H4 (cell line): Measurements from ENCODE around the gene TSC2. TPM values are rescaled to one million over a fixed set of nuclear protein-coding genes. Genes with fewer than 3 reads are reported as not detected.
"Not testable (repeated sequence)": the region's sequence is repeated elsewhere in the genome, so short reads cannot be mapped to it uniquely, and the experiment has no call there.

Source experiments
- DNase-seq: peaks from one replicate; pipeline ENCODE4 v3.0.0-alpha.2; 2015; ENCODE audit warnings: low spot score
- total RNA-seq: library from RNA; depleted of rRNA; stranded (reverse); fragments of >200 nt; shearing (Covaris generic); gene quantifications from 2 replicates; pipeline ENCODE4 v1.2.3, GENCODE V29; 2014

TSC2 gene
- total RNA-seq, 1 experiment from 2014 or later, result 15.6 TPM

DNA sequence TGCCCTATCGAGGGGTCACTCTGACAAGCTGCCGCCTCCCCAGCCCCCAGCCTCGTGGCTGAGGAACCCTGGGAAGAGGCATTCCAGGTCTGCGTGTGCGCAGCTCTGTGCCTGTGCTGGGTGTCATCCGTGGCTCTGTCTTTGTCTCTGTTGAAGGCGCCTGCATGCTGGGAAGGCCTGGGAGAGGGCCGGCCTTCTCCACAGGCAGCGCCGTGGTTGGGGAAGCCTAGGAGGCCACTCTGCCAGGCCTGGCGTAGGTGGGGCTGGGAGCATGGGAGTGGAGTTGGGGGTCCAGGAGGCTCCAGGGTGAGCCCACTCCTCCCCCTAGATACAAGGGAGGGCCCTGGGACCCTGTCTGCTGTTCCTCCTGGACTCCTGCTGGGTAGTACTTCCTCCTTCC is 17.7 kb upstream of the TSC2 start:
- DNase-seq, result no peak

DNA sequence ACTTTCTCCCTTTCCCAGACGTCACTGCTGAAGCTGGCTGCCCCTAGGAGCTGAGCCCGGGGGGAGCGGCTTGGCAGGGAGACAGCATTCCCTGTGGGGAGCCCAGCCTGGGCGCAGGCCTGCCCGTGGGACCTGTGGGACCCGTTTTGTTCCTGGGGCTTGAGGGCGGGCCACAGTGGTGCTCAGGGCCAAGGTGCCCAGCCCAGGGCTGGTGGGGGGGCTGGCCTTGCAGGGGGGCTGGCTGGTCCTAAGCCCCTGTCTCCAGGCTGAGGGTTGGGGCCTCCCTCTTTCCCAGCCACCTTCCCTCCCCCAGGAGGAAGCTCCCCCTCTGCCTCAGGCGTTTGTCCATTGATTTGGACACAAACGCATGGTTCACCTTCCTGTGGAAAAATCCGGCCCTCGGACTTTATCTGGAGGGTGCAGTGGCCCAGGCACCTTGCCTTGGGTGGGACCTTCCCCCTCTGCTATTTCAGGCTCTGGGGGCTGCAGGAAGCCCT is 16.7 kb upstream of the TSC2 start:
- DNase-seq, result no peak

DNA sequence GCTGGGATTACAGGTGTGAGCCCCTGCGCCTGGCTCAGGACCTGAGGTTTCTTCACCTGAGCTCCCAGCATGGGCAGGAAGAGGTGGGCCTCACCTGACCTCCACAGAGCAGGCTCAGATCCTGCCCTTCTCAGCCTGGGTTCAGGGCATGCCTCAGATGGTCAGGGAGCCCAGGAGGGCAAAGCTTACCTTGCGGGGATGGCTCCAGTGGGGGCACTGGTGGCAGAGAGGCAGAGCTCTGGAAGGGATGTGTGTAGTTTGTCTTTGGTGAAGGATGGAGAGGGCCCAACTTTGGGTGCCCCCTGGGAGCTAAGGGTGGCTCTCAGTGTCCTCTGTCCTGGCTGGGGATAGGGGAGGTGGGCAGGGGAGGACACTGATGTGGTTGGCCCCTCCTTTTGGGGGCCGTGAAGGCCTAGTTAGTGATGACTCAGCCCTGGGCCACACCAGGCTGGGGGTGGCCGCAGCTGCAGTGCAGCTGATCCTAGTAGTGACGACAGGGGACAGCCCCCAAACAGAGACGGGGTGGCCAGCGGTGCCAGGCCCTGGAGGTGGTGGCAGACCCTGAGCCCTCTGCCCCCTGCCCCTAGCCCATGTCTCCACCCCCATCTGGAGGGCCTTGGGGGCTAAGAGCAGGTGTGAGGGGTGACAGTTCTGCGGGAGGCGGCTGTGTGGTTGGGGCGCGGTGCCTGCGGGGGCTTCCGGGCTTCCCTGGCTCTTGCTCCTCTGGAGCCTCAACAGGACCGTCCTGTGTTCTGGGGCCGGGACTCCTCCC is 15.3 kb upstream of the TSC2 start:
- no peak for DNase-seq

DNA sequence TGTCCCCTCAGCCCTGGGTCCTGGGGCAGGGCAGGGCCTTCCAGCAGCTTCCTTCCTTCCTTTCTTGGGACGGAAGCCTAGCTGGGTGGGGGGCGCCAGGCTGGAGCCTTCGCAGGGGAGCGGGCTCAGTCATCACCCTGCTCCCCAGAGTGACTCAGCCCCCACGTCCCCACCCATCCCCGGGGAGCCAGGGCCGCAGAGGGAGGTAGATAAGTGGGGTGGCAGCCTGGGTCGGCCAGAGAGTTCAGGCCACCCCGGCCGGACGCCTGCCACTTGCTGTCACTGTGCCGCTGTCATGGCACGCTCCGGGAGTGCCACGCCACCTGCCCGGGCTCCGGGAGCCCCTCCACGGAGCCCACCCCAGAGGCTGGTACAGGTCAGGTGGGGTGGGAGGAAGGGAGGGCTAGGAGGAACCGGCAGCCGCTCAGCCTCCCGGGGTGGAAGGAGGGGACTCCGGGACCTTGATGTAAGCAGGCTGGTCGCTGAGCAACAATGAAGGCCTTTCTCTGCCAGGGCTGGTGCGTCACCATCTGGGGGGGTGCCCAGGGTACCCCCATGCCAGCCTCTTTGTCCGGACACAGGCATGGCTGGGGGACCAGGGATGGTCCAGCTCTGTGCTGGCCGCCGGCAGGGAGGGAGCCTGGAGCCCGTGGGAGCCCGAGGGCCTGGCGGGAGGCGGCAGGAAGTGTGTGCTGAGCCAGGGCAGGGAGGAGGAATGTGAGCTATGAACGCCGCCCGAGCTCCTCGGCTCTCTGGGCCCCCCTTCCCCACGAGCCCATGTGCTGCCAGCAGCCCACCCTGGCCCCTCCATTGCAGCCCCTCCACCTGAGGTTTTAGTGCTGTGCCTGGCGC is 14.5 kb upstream of the TSC2 start:
- peak; percentile 64 for DNase-seq

DNA sequence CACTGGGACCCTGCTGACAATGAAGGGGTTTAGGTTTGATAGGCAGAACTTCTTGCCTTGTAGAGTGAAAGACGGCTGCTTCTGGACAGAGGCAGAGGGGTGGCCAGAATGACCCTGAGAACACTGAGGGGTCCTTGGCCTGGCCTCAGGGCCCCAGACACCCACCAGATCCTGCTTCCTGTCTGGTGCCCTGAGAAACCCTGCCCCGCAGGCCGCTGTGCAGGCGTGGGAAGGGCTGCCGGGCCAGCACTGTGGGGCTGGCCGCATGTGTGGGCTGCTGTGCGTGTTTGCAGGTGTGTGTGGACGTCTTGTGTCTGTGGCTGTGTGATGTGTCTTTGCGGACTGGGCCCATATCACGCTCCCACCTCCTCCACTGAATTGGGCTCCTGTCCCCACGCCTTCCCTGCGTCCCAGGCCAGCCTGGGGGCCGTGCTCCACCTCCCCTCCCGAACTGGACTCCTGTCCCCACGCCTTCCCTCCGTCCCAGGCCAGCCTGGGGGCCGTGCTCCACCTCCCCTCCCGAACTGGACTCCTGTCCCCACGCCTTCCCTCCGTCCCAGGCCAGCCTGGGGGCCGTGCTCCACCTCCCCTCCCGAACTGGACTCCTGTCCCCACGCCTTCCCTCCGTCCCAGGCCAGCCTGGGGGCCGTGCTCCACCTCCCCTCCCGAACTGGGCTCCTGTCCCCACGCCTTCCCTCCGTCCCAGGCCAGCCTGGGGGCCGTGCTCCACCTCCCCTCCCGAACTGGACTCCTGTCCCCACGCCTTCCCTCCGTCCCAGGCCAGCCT is 13.7 kb upstream of the TSC2 start:
- DNase-seq, result not testable (repeated sequence)

DNA sequence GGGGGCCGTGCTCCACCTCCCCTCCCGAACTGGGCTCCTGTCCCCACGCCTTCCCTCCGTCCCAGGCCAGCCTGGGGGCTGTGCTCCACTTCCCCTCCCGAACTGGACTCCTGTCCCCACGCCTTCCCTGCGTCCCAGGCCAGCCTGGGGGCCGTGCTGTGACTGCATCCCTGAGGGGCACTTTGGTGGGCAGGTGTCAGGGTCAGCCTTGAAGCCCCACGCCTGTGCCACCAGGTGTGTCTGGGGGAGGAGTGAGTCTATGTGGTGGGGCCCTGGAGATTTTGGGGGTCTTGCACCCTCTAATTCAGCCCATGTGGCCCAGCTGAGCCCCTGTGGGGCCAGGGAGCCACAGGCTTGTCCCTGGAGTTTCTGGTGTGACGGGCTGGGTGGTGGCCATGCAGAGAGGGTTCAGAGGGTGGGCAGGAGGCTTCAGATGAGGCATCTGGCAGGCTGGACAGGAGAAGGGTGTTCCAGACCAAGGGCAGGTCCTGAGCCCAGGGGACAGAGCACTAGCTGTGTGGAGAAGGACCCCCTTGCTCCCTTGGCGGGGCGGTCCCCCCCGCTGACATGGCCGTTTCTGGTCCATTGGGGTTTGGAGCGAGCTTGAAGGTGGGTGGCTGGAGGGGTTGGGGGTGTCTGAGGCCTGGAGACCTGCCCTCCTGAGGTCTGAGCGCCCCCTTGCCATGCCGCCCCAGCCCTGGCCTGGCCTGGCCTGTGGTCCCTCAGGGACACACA is 12.9 kb upstream of the TSC2 start:
- DNase-seq, result no peak

DNA sequence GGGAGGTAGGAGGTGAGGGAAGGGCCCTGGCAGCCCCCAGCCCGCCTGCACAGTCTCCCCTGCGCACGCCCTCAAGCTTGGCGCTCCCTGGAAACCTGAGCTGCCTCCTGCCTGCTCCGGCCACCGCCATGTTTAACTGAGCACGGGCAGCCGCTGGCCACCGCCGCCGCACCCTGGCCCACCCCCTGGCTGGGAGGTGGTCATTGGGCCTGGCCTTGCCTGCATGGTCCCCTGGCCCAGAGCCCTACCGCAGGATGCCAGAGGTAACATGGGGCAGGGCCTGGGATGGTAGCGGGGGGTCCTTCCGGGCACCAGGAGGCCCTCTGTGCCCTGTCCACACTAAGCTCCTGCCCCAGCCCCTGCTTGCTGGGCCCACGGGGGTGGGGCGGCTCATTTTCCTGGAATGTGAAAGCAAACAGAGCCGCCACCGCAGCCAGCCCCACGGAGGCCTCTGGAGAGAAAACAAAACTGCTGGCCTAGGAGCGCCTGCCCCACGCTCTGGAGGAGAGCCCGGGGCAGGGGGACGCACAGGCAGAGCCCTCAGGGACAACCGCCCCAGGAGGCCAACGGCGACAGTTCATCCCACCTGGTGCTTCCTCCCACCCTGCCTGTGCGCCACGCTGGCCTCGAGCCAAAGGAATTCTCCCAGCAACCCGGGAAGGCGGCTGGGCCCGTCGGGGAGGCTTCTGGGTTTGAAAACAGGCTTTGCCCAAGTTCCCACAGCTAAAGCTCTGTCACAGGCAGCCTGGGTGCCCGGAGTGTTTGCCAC is 12.2 kb upstream of the TSC2 start:
- DNase-seq, result peak; percentile 87

DNA sequence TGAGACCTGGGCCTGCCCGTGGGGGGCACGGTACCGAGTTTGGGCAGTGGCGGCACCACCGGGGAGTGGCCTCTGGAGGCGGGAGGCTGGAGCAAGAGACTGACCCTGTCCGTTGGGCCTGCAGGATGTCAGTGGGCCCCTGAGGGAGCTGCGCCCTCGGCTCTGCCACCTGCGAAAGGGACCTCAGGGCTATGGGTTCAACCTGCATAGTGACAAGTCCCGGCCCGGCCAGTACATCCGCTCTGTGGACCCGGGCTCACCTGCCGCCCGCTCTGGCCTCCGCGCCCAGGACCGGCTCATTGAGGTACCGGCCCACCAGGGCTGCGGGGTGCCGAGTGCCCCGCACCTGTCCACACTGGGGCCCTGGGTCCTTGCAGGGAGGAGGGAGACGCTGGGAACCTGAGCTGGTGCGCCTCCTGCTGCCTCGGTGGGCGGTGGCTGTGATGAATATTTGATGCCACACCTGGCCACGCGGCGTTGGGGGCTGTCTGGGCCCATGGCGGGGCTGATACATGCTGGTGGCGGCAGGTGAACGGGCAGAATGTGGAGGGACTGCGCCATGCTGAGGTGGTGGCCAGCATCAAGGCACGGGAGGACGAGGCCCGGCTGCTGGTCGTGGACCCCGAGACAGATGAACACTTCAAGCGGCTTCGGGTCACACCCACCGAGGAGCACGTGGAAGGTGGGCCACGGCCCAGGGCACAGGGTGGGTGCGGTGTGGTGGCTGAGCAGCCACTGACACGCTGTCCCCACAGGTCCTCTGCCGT is 11.4 kb upstream of the TSC2 start:
- no peak for DNase-seq

DNA sequence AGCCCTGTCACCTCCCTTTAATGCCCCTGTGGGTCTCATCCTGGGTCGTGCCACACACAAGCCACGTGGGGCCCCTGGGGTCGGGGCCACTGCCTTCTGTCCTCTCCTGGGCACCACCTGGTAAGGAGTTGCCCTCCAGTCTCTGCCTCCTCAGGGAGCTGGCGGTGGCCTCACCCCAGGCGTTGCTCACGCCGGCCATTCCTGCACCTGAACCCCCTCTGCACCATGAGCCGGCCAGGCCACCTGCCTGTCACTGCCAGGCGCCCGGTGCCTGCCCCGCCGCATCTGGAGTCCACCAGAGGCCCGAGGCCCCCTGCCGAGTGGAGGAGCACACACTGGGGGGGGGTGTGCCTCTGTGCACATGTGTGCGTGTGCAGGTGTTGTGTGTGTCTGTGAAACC is 10.7 kb upstream of the TSC2 start:
- no peak for DNase-seq

DNA sequence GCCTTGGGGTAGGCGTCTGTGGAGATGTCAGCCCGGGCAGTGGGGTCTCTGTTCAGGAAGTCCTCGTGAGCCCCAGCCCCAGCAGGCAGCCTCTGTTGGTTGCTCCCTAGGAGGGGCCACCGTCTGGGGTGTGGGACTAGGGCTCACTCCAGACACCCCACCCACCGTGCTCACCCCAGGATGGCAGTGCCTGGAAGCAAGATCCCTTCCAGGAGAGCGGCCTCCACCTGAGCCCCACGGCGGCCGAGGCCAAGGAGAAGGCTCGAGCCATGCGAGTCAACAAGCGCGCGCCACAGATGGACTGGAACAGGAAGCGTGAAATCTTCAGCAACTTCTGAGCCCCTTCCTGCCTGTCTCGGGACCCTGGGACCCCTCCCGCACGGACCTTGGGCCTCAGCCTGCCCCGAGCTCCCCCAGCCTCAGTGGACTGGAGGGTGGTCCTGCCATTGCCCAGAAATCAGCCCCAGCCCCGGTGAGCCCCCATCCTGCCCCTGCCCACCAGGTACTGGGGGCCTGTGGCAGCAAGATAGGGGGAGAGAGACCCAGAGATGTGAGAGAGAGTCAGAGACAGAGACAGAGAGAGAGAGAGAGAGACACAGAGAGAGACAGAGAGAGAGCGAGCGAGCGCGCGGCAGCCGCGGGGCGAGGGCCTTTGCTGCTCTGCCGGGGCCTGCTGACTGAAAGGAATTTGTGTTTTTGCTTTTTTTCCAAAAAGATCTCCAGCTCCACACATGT is 10.0 kb upstream of the TSC2 start:
- DNase-seq, result no peak

DNA sequence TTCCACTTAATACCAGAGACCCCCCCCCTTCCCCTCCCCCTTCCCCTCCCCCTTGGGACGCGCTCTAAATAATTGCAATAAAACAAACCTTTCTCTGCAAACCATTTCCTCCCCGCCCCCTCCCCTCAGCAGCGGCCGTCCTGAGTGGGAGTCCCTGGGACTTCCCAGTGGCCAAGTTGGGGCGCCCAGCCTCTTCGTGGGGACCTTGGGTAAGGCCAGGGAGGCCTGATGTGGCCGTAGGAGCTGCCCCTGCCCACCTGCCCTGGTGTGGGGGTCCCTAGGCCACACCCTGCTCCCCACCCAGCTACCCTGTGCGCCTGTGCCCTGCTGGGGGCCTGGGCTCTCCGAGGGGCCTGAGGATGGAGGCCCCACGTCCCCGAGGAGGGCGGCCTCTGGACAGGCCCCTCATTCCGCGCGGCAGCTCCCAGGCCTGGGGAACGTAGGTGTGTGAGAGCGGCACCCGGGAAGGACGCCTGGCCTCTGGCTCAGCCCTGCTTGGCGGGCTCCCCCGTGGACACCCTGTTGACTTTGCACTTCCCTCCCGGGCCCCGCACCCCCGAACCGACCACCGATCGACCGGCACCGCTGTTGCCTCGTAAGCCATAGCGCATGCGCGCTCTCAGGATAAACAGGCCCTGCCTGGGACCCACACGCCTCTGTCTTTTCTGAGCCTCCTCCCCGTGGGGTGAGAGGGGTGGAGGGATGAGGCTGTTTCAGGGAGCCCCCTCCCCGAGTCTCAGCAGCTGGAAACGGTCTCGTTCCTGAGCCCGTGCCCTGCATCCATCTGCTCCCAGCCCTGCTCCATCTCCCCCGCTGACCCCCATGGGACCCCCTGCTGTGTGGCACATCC is 9.2 kb upstream of the TSC2 start:
- DNase-seq, result no peak

DNA sequence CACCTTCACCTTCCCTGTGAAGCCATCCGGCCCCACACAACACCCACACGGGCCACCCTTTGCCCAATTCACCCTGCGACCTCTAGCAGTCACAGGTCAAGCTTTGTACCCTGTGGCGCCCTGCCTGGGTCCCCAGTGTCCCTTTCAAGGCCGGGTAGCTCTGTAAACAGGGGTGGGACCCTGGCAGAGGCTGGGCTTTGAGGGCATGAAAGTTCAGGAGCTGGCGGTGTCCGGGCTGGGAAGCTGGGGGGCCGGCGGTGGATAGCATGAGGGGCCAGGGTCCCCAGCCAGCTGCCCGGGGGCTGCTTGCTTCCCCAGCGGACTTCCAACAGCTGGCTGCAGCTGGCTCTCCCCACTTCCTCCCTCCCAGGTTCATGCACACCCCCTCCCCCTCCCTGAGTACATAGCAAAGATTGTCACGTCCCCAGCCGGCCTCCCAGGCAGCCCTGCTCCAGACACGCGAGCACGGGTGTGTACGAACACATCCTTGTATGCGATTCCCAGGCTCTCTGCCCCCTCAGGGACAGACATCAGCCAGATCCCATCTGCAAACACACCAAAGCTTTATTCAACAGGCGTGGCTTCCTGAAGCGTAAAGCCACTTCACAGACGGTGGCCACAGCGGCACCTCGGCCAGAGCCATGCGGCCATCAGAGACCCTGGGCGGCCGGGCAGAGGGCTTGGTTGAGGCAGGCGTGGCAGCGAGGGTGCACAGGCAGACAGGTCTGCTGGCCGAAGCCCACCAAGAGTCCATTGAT is 8.3 kb upstream of the TSC2 start:
- DNase-seq, result peak; percentile 90

DNA sequence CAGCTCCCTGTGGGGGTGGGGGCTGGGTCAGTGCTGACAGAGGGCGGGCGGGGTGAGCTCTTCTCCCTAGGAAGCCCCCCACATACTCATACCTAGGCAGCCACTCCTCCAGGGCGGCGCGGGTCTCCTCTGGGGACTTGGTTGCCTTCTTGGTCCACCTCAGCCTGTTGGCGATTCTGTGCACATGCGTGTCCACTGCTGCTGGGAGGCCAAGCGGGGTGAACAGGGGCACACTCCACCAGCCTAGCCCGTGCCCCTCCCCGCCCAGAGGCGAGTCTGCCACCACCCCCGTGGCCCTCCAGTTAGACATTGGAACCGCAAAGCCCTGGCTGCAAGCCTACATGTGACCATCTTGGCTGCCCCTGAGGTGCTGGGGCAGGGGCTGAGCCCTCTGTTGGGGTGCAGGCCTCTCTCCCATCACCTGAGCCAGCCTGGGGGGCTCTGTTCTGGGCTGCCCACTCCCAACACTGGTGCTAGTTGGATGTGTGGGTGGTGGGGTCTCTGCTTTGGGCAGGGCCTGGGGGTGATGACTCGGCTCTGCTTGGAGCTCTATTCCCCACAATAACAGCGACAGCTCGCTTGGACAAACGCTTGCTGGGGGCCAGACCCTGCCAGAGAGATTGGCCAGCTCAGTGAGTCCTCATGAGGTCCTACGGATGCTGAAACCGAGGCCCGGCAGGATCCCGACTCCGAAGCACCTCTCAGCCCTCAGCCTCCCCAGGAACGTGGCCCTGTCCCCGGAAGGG is 7.6 kb upstream of the TSC2 start:
- DNase-seq, result no peak

DNA sequence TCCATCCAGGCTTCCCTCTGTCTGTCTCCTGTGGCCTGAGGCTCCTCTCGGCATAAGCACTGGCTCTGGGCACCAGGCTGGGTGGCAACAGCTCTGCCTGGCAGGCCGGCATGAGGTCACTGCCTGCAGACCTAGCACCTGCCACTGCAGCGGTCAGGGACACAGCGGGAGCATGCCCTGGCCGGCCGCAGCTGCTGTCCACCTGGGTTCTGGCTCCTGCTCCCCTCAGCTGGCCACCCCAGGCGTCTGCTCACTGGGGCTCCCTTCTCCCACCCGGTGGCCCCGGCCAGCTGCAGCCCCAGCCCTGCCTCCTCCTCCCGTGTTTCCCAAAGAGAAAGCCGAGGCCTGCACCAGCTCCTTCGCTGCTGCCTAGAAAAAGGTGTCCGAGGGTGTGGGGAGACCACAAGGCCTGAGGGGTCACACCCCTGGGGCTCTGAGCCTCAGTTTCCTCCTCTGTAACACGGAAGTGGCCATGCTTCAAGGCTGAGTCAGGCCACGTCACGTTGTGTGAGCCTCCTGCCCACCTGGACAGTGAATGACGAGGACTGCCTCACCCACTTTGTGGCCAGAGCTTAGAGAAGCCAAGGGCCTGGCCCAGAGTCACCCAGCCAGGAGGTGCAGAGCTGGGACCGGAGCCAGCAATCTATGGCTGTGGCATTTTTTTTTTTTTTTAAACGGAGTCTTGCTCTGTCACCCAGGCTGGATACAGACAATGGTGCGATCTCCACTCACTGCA is 6.8 kb upstream of the TSC2 start:
- DNase-seq, result peak; percentile 81

DNA sequence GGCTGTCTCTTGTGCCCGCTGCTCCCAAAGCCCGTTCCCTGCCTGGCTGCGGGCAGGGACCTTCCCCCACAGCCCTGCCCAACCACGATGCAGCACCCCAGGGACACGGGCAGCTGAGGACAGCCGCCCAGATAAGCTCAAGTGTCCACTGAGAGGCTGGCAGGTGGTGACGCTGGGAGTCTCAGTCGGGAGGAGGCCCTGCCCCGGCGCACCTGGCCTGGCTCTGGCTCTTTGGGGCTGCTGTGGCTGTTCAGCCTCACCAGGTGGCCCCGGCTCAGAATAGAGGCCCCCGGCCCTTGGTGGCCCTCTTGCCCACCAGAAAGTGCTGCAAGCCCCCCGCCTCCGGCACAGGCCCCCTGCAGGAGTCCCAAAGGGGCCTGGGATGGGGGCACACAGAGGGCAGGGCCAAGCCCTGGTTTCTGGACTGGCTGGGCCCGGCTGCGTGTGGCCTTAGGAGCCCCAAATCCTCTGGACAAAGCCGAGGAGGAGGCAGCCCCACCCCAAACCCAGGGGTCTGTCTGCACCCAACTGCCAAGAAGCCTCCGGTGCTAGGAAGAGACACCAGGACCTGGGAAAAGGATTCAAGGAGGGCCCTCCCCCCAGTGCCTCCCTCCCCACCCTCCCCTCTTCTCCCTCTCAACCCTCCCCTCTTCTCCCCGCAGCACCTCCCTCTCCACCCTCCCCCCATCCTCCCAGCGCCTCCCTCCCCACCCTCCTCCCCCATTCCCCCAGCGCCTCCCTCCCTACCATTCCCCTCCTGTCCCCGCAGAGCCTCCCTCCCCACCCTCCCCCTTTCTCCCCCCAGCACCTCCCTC is 5.4 kb upstream of the TSC2 start:
- DNase-seq, result no peak
